Sigmoid colon (tissue), 4 donors: ENCODE measurements around the gene ABHD16A.

Experiments
- EP300 ChIP-seq, 4 donors: sonication (generic); formaldehyde crosslinking; IDR thresholded peaks; one replicate each; pipeline ENCODE4 v1.6.1; 2017; ENCODE audit warnings: antibody characterized with exemption in 4 of 4
- POLR2A ChIP-seq, 2 donors: fragments of 450-650 bp; IDR thresholded peaks; one replicate each; pipeline ENCODE4 v1.6.1; 2016; ENCODE audit warnings: antibody characterized with exemption in 2 of 2, mild to moderate bottlenecking in 2 of 2, moderate library complexity in 2 of 2
- POLR2AphosphoS5 ChIP-seq, 4 donors: sonication (generic); formaldehyde crosslinking; IDR thresholded peaks; one replicate each; pipeline ENCODE4 v1.6.1; 2017; ENCODE audit warnings: antibody characterized with exemption in 4 of 4
- TF ChIP-seq, protein P1 (sequence below), 4 experiments: fragments of 450-650 bp in 3 of 4; fragments of 200-600 bp in 1 of 4; IDR thresholded peaks; one replicate each; pipeline ENCODE4 v1.5.1; 2016 to 2019; ENCODE audit warnings: antibody characterized with exemption in 4 of 4, mild to moderate bottlenecking in 3 of 4, moderate library complexity in 2 of 4

DNA sequence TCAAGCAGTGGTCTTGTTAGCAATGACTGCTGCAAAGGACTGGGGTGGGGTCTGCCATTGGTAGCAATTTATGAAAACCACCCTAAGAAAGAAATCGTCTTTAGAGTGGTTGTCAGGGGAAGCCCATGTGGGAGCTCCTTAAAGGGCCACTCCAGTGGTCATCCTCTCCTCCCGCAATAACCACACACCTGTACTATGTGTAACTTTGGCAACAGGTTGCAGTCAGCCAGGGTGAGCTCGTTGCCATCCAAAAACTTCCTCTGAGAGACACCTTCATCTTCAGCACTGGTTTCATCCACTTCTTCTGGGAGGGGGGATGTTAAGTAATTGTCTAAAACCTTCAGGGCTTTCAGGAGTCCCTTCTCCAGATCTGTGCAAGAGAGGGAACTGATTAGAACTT lies 28.9 kb upstream of the ABHD16A start:
- TF ChIP-seq, protein P1, sequence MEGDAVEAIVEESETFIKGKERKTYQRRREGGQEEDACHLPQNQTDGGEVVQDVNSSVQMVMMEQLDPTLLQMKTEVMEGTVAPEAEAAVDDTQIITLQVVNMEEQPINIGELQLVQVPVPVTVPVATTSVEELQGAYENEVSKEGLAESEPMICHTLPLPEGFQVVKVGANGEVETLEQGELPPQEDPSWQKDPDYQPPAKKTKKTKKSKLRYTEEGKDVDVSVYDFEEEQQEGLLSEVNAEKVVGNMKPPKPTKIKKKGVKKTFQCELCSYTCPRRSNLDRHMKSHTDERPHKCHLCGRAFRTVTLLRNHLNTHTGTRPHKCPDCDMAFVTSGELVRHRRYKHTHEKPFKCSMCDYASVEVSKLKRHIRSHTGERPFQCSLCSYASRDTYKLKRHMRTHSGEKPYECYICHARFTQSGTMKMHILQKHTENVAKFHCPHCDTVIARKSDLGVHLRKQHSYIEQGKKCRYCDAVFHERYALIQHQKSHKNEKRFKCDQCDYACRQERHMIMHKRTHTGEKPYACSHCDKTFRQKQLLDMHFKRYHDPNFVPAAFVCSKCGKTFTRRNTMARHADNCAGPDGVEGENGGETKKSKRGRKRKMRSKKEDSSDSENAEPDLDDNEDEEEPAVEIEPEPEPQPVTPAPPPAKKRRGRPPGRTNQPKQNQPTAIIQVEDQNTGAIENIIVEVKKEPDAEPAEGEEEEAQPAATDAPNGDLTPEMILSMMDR (IDR thresholded peaks at IDR 0.05) = no peak
- TF ChIP-seq POLR2A (IDR thresholded peaks at IDR 0.05) = no peak
- TF ChIP-seq EP300 (IDR thresholded peaks at IDR 0.05) = no peak
- TF ChIP-seq POLR2AphosphoS5 (IDR thresholded peaks at IDR 0.05) = no peak
